Smooth muscle cell (in vitro differentiated cells): ENCODE data around the gene CTDSP1. TPM values are rescaled to one million over a fixed set of nuclear protein-coding genes. Genes with fewer than 3 reads are reported as not detected.

Experiments used
- DNase-seq: peaks from one replicate; lab custom pipeline; 2025; ENCODE audit not compliant: unreplicated experiment; lab: John Stamatoyannopoulos, UW
- H2AFZ ChIP-seq: fragments of 200-600 bp; sonication (generic); 2 replicates; pipeline ENCODE4 v1.6.0; 2016; ENCODE audit warnings: antibody characterized with exemption, low read depth, mild to moderate bottlenecking
- H3F3A ChIP-seq: fragments of 200-600 bp; sonication (generic); 2 replicates; pipeline ENCODE4 v1.6.0; 2017; ENCODE audit warnings: antibody characterized with exemption, low read depth
- H3K27ac ChIP-seq: fragments of 200-600 bp; sonication (generic); 2 replicates; pipeline ENCODE4 v1.5.1; 2016; ENCODE audit warnings: low read depth, mild to moderate bottlenecking
- H3K27me3 ChIP-seq: fragments of 200-600 bp; sonication (generic); 2 replicates; pipeline ENCODE4 v1.6.1; 2016; ENCODE audit warnings: low read depth, mild to moderate bottlenecking
- H3K36me3 ChIP-seq: fragments of 200-600 bp; sonication (generic); 2 replicates; pipeline ENCODE4 v1.5.1; 2016; ENCODE audit warnings: low read depth
- H3K4me1 ChIP-seq: fragments of 200-600 bp; sonication (generic); 2 replicates; pipeline ENCODE4 v1.5.1; 2016; ENCODE audit warnings: low read depth
- H3K4me2 ChIP-seq: fragments of 200-600 bp; sonication (generic); 2 replicates; pipeline ENCODE4 v1.6.0; 2016; ENCODE audit warnings: mild to moderate bottlenecking
- H3K4me3 ChIP-seq: fragments of 200-600 bp; sonication (generic); 2 replicates; pipeline ENCODE4 v1.5.1; 2016; ENCODE audit warnings: mild to moderate bottlenecking
- H3K79me2 ChIP-seq: fragments of 200-600 bp; sonication (generic); 2 replicates; pipeline ENCODE4 v1.6.0; 2016; ENCODE audit warnings: low read depth, mild to moderate bottlenecking
- H3K9ac ChIP-seq: fragments of 200-600 bp; sonication (generic); 2 replicates; pipeline ENCODE4 v1.6.0; 2016; ENCODE audit warnings: low read depth
- H3K9me3 ChIP-seq: fragments of 200-600 bp; sonication (generic); replicated peaks from 2 replicates; pipeline ENCODE4 v1.5.1; 2016; ENCODE audit warnings: low read depth
- H4K20me1 ChIP-seq: fragments of 200-600 bp; sonication (generic); 2 replicates; pipeline ENCODE4 v1.6.0; 2016; ENCODE audit warnings: low read depth
- WGBS: methylation state at CpG from one replicate; pipeline ENCODE4 v1.1.7; 2016; ENCODE audit warnings: low lambda C conversion rate; 5-methylcytosine and 5-hydroxymethylcytosine counted together
- polyA plus RNA-seq: library from polyadenylated mRNA; unstranded; fragments of >200 nt; fragmentation: Nextera tagmentation; extraction: Ambion mirVana; gene quantifications from 2 replicates; pipeline ENCODE4 v1.2.1, GENCODE V29; 2016
- total RNA-seq: library from RNA; depleted of rRNA; stranded (reverse); fragments of >200 nt; gene quantifications from 2 replicates; pipeline ENCODE4 v1.2.3, GENCODE V29; 2014
- TF ChIP-seq, protein P1 (sequence below): fragments of 200-600 bp; sonication (generic); IDR thresholded peaks from 2 replicates; pipeline ENCODE4 v1.5.1; 2017; ENCODE audit warnings: borderline replicate concordance, mild to moderate bottlenecking, antibody characterized with exemption; ENCODE audit not compliant: insufficient read depth, poor library complexity, severe bottlenecking

CTDSP1 gene
- total and polyA plus RNA-seq, 2 experiments from 2014 or later = 18.7 to 62.5 TPM

DNA sequence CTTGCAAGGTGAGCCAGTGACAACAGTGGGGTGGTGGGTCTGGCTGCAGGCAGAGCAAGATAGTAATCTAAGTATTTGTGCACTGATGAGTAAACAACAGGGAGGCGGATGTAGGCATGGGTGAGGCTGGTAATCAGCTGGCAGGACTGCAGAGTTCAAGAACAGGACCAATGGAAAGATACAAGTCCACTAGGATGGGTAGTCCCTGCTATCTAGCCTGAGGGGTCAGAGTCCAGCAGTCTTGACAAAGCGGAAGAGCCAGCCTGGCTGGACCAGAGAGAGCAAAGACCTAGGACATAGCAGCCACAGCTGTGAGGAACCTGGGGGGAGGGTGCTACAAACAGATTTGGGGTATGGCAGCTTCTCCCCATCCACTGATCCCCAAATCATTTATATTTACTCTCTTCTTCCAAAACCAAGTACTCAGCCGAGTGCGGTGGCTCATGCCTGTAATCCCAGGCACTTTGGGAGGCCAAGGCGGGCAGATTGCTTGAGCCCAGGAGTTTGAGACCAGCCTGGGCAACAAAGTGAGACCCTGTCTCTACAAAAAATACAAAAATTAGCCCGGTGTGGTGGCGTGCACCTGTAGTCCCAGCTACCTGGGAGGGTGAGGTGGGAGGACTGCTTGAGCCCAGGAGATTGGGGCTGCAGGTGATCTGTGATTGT is 45.2 kb downstream of the CTDSP1 start:
- Histone ChIP-seq H3K79me2 (no peaks in the 10 kb centered on the region), H3K36me3 (no peaks in the 10 kb centered on the region), H3K4me2 (no peak overlapping the region), H3K27me3 (no peaks in the 10 kb centered on the region), H2AFZ (no peak overlapping the region), H3F3A (no peaks in the 10 kb centered on the region), H3K4me1 (no peaks in the 10 kb centered on the region), H3K27ac (no peak overlapping the region), H3K9ac (no peak overlapping the region), H3K9me3 (no peaks in the 10 kb centered on the region), H4K20me1 (no peaks in the 10 kb centered on the region), H3K4me3 (no peak overlapping the region)
- TF ChIP-seq, protein P1, sequence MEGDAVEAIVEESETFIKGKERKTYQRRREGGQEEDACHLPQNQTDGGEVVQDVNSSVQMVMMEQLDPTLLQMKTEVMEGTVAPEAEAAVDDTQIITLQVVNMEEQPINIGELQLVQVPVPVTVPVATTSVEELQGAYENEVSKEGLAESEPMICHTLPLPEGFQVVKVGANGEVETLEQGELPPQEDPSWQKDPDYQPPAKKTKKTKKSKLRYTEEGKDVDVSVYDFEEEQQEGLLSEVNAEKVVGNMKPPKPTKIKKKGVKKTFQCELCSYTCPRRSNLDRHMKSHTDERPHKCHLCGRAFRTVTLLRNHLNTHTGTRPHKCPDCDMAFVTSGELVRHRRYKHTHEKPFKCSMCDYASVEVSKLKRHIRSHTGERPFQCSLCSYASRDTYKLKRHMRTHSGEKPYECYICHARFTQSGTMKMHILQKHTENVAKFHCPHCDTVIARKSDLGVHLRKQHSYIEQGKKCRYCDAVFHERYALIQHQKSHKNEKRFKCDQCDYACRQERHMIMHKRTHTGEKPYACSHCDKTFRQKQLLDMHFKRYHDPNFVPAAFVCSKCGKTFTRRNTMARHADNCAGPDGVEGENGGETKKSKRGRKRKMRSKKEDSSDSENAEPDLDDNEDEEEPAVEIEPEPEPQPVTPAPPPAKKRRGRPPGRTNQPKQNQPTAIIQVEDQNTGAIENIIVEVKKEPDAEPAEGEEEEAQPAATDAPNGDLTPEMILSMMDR = no peak
- 91% methylated on average over 7 of the region's 7 CpGs for WGBS
- DNase-seq = no peak

DNA sequence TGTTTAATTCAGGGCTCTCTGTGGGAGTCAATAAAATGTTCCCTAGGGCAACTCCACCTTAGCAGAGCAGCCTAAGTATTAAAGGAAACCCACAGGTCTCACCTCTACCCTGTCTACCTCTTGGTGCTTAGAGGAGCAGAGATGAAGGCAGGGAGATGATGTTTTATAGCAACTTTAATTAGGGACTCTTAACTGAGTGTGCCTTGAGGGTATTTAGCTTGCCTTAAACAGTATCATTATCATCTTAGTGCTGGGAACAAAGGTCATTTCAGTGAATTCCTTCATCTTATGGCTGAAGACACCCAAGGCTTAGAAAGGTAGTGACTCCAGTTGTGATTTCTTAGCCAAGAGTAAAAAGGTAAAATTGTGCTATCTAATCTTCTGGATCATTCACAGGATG is 45.9 kb downstream of the CTDSP1 start:
- Histone ChIP-seq H3K27me3 (no peaks in the 10 kb centered on the region), H2AFZ (no peak overlapping the region), H3F3A (no peaks in the 10 kb centered on the region), H4K20me1 (no peaks in the 10 kb centered on the region), H3K4me1 (no peaks in the 10 kb centered on the region), H3K4me2 (no peak overlapping the region), H3K36me3 (no peaks in the 10 kb centered on the region), H3K4me3 (no peak overlapping the region), H3K9ac (no peak overlapping the region), H3K27ac (no peak overlapping the region), H3K9me3 (no peaks in the 10 kb centered on the region), H3K79me2 (no peaks in the 10 kb centered on the region)
- no peak for DNase-seq
- TF ChIP-seq, protein P1 = no peak

DNA sequence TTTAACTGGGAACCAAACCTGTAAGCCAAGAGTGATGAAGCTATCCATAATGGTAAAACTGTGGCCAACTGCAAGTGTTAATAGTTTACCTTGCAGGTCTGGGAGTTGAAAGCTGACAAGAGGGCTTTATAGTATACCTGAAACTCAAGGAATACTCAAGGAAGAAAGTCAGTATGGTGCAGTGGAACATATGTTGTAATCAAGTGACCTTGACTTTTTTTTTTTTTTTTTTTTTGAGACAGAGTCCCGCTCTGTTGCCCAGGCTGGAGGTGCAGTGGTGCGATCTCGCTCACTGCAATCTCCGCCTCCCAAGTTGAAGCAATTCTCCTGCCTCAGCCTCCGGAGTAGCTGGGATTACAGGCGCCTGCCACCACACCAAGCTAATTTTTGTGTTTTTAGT is 46.9 kb downstream of the CTDSP1 start:
- 98% methylated on average over 6 of the region's 6 CpGs for WGBS
- TF ChIP-seq, protein P1 = no peak

DNA sequence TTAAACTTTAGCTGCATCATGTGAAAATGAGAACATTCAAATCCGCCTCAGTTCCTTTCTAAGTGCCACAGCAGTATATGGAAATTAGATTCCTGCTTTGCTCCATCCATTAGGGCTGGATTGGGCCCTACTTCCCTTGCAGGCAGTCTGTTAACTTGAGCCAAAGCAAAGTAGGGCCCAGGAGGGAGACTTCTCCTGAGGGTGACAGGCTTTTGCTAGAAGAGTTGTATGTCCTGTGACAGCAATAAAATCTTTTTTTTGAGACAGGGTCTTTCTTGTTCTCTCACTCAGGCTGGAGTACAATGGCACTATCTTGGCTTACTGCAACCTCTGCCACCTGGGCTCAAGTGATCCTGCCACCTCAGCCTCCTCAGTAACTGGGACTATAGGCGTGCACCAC is 47.4 kb downstream of the CTDSP1 start:
- no peaks in the 10 kb centered on the region for H3K79me2 ChIP-seq
- no peaks in the 10 kb centered on the region for H3F3A ChIP-seq
- 100% methylated on average over 2 of the region's 2 CpGs for WGBS
- no peaks in the 10 kb centered on the region for H3K27me3 ChIP-seq
- H2AFZ ChIP-seq = no peak overlapping the region
- no peaks in the 10 kb centered on the region for H3K9me3 ChIP-seq
- no peak for DNase-seq
- no peak overlapping the region for H3K9ac ChIP-seq
- TF ChIP-seq, protein P1 = no peak
- H3K27ac ChIP-seq = no peak overlapping the region
- no peaks in the 10 kb centered on the region for H4K20me1 ChIP-seq
- H3K4me1 ChIP-seq = no peaks in the 10 kb centered on the region
- H3K36me3 ChIP-seq = no peaks in the 10 kb centered on the region
- H3K4me2 ChIP-seq = no peak overlapping the region
- H3K4me3 ChIP-seq = no peak overlapping the region

More for the DNA sequence above, 46.9 kb downstream of the CTDSP1 start:
- Histone ChIP-seq H3K4me3 (no peak overlapping the region), H3F3A (no peaks in the 10 kb centered on the region), H4K20me1 (no peaks in the 10 kb centered on the region), H2AFZ (no peak overlapping the region), H3K79me2 (no peaks in the 10 kb centered on the region), H3K9ac (no peak overlapping the region), H3K27me3 (no peaks in the 10 kb centered on the region), H3K4me2 (no peak overlapping the region), H3K9me3 (no peaks in the 10 kb centered on the region), H3K36me3 (no peaks in the 10 kb centered on the region), H3K27ac (no peak overlapping the region), H3K4me1 (no peaks in the 10 kb centered on the region)
- DNase-seq = no peak
